ENCODE results near the gene FANCC.
"Not testable (repeated sequence)": the region's sequence is repeated elsewhere in the genome, so short reads cannot be mapped to it uniquely, and the experiment has no call there.

Gene FANCC

GRCh38 chr9:95225076-95225725 lies 92.3 kb downstream of the FANCC start:
- DNase-seq, result no peak

DNA sequence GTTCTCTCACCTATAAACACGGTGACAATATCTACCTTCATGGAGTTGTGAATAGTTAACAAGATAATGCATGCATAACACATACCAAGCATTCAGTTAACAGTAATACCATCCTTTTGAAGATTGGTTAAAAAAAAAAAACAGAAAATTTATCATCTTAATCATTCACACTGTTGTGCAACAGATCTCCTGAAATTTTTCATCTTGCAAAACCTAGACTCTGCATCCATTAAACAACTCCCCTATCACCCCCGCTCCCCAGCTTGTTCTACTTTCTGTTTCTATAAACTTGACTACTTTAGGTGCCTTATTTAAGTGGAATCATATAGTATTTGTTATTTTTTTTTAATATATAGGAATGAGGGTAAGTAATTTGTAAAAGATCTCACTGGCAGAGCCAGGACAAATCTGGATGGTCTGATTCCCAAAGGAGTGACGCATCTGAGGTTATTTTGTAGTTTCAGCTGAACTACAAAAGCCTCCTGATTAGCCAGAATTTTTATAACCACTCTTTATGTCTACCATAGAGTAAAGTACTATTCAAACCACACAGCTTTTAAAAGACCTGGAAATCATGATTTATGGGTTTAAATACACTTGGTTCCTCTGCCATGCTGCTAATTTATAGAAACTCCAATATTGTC lies 93.0 kb downstream of the FANCC start:
- DNase-seq, result no peak

DNA sequence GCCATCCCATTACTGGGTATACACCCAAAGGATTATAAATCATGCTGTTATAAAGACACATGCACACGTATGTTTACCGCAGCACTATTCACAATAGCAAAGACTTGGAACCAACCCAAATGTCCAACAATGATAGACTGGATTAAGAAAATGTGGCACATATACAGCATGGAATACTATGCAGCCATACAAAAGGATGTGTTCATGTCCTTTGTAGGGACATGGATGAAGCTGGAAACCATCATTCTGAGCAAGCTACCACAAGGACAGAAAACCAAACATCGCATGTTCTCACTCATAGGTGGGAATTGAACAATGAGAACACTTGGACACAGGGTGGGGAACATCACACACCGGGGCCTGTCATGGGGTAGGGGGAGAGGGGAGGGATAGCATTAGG lies 97.2 kb downstream of the FANCC start:
- DNase-seq, result not testable (repeated sequence)

- DNase-seq, result no peak
Measured at GRCh38 chr9:95218773-95219172, 98.7 kb downstream of the FANCC start.

- no peak for DNase-seq
Measured at GRCh38 chr9:95217936-95218335, 99.6 kb downstream of the FANCC start.

DNA sequence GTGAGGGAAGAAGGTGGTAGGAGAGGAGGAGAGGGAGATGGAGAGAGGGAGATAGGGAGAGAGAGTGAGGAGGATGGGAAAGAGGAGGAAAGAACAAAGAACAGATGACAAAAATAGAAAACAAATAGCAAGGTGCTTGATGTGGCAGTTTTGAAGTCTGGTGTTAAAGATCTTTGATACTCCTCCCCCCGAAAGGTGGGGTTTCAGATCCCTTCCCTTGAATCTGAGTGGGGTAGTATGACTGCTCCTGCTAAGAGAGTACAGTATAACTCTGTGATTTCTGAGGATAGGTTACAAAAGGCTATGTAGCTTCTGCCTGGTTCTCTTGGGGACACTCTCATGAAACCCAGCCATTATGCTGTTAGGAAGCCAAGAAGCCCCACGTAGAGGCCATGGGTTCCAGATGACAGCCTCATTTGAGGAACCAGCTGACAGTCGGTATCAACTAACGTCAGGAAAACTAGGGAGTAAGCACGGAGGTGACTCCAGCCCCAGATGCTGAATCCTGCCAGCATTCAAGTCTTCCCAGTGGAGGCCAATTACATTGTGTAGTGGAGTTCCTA lies 102.1 kb downstream of the FANCC start:
- no peak for DNase-seq

DNA sequence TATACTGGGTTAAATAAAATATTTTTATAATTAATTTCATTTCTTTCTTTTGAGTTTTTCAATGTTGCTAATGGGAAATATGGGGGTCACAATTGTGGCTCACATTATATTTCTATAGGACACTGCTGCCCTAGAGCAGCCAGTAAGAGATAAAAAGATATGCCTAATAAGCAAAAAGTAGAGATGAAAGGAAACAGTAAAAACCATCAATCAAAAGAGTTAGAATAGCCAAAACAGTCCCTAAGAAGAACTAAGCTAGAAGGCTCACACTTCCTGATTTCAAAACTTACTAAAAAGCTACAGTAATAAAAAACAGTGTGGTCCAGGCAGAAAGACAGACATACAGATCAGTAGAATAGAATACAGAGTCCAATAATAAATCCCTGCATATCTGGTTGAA lies 104.4 kb downstream of the FANCC start:
- no peak for DNase-seq

DNA sequence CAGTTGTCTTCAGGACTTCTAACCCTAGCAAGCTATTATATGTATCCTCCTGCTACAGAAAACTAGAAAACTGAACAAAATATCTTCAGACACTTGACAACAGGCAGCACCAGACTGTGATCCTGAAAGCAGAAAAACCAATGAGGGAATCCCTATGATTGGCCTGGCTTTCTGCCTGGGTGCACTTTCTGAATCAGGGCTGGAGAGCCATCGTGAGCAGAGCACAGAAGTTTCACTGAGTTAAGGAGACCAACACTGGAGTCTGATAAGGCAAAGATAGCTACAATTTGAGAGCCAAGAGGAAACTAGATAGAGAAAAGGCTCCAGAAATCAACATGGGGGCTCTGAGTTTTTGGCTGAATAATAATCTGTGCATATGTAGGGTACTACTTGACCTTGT lies 106.5 kb downstream of the FANCC start:
- no peak for DNase-seq

DNA sequence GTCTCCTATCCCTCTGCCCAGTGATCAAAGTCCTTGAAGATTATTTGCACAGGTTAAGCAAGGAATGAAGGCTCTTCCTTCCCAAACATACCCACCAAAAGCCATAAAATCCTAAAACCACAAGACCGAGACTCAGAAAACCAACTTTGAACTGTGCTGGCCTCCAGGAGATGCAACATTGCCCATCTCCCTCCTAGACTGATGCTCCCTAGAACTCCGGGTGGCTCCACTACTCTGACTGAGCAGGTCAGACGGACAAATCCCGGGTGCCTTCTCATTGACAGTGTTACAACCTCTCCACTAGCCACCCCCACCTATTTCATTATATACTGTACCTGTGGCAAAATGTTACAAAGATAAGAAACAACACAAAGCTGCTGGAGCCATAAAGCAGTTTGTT lies 110.1 kb downstream of the FANCC start:
- DNase-seq, result no peak

DNA sequence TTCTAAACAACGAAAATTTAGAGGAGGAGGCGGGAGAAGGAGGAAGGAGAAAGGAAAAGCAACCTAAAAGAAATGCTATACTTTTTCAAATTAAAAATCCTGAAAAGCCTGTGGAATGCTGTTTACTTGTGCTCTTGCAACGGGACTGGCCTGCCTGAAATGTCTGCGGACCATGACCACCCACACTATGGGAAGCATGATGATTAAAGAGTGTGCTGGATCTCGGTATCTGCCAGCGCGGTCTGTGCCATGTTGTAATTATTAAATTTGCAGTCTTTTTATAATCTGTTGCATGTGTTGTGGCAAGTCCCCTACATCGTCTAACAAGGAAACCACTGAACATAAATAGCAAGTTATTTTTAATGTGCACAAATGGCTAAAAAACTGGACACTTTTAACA lies 111.4 kb downstream of the FANCC start:
- DNase-seq, result no peak

- DNase-seq, result no peak
Measured at GRCh38 chr9:95204710-95205109, 112.8 kb downstream of the FANCC start.

DNA sequence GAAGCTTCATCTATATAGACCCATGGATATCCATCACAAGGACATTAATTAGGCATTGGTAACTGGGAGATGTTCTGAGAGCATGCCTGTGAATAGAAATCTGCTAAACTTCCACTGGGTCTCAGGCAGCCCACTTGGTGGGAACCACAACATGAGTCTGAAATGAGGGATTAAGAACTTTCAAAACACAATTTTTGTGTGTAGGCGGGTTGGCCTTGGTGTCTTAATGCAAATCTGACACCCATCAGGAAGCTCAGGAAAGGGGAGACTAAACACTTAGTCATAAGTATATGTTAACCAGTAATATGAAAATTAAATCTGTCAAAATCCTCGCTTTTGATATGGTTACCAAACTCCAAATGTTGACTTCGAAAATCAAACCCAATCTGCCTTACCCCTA lies 113.2 kb downstream of the FANCC start:
- no peak for DNase-seq

DNA sequence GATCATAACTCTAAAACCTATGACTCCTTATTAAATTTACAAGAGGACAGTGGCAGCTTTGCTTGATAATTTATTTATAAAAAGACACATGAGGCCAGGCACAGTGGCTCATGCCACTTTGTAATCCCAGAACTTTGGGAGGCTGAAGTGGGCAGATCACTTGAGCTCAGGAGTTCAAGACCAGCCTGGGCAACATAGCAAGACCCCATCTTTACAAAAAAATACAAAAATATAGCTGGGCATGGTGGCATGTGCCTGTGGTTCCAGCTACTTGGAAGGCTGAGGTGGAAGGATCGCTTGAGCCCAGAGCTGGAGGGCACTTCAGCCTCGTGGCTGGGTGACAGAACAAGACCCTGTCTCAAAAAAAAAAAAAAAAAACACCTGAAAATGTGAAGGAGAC lies 114.5 kb downstream of the FANCC start:
- not testable (repeated sequence) for DNase-seq

GRCh38 chr9:95202076-95202681 lies 115.3 kb downstream of the FANCC start:
- DNase-seq, result no peak

DNA sequence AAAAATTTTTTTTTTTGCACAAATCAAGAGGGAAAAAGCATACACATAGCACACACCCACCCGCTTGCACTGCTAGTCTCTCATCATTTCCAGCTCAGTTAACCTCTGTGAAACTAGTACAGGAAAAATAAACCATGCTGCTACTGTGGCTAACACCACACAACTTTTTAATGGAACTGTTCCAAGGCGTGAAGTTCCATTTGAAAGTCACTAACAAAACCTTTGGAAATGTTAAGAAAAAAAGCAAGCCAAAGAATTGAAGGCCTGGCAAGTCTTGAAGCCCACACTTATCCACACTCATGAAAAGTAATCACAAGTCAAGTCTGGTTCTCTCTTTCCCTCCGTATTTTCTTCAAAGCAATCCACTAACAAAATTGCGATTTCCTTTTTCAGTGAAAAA lies 116.3 kb downstream of the FANCC start:
- no peak for DNase-seq

- no peak for DNase-seq
Measured at GRCh38 chr9:95197692-95198271, 119.7 kb downstream of the FANCC start.

- DNase-seq, result no peak
Measured at GRCh38 chr9:95193480-95193879, 124.0 kb downstream of the FANCC start.

DNA sequence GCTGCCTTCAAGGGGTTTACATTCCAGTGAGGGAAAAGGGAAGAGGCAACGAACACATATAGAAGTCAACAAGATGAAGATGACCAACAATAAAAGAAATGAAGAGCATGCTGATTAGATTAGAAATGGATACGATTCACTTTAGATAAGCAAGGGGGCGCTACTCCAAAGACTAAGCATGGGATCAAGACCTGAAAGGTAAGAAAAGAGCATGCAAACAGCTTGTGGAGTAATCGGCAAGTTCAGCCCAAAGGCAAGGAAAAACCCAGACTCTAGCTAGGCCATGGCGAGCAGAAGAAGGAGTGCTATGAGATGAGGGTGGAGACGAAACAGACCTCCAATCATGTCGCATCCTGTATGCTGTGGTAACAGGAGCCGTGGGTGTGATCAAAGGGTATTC lies 124.4 kb downstream of the FANCC start:
- DNase-seq, result no peak

GRCh38 chr9:95192631-95193030 lies 124.9 kb downstream of the FANCC start:
- no peak for DNase-seq

GRCh38 chr9:95190413-95190812 lies 127.1 kb downstream of the FANCC start:
- no peak for DNase-seq

DNA sequence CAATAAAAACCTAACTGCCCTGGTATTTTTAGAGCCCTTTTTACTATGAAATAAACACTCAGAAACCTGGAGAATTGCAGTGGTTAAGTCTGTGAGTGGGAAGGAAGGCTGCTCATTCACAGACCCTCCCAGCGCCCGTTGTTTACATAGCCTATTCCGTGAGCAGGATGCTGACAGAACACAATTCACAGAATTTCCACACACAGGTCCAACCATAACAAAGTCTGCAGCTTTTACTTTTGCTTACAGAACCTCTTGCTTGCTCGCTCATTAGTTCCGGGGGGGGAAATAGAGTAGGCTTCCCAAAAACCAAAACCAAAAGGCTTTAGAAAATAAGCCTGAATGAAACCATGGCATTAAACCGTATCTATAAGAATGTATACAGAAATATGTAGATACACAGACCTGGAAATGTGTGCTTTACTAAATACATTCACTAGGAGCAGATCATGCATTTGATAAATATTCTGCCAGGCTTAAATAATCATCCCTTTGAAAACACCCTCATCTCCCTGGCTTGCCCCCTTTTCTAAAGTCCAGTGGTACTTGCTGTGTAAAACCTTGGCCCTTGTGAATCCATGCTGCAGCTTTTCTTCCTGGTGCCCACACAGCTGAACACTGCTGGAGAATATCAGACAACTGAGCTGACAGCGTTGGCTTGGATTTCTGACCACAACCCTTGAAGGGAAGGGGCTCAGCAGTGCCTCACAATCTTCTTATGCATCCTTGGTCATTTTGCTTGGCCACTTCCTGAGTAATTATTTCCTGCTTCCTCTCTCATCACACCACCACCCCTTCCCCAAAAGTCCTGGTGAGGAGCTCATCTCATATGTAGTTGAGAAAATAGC lies 128.0 kb downstream of the FANCC start:
- DNase-seq, result peak; percentile 47

- no peak for DNase-seq
Measured at GRCh38 chr9:95188459-95188858, 129.1 kb downstream of the FANCC start.

DNA sequence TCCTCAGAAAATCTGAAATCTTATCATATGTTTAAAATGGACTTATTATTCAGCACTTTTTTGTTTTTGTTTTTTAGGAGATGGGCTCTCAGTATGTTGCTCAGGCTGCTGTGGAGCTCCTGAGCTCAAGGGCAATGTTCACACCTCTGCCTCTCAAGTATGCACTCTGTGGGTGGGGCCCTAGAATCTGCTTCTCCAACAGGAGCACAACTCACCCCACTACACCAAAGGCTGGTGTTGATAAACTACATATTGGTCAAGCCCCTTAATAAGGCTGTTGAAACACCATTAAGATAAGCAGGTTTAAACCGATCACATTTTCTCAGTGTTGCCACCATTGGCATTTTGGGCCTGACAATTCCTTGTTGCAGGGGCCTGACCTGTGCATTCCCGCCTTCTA lies 131.6 kb downstream of the FANCC start:
- DNase-seq, result no peak
